ENCODE measurements around the gene ODF2.

DNA sequence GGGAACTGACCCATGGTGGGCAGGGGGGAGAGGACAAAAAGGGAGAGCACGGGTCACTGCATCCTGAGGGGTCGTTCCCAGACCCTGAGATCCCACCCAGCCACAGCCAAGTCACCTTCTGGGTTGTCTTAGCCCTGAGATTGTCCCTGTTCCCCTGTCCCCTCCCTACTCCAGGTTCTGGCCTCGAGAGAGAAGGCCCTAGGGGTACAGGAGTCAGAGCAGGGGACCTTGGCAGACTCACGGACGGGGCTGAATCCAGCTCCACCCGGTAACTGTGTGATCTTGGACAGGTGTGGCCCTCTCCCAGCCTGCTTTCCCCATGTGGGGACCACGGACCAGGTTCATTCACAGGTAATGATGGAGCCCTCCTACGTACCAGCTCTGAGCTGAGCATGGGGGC, 46.4 kb upstream of the ODF2 start:
- TF ChIP-seq, protein P1, sequence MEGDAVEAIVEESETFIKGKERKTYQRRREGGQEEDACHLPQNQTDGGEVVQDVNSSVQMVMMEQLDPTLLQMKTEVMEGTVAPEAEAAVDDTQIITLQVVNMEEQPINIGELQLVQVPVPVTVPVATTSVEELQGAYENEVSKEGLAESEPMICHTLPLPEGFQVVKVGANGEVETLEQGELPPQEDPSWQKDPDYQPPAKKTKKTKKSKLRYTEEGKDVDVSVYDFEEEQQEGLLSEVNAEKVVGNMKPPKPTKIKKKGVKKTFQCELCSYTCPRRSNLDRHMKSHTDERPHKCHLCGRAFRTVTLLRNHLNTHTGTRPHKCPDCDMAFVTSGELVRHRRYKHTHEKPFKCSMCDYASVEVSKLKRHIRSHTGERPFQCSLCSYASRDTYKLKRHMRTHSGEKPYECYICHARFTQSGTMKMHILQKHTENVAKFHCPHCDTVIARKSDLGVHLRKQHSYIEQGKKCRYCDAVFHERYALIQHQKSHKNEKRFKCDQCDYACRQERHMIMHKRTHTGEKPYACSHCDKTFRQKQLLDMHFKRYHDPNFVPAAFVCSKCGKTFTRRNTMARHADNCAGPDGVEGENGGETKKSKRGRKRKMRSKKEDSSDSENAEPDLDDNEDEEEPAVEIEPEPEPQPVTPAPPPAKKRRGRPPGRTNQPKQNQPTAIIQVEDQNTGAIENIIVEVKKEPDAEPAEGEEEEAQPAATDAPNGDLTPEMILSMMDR (IDR thresholded peaks at IDR 0.05): no peak
- no peak for TF ChIP-seq POLR2A (IDR thresholded peaks at IDR 0.05)

Measured in testis (tissue), 2 donors.